ENCODE results near the gene TMEM156.

The TMEM156 gene

GRCh38 chr4:38920677-38921076 is 111.5 kb downstream of the TMEM156 start:
- no peak overlapping the region for H3K27ac ChIP-seq (ENCODE audit: low read depth, low read length)
- no peaks in the 10 kb centered on the region for H3K27me3 ChIP-seq (ENCODE audit: insufficient read depth, low read length)
- no peak overlapping the region for H2AFZ ChIP-seq (ENCODE audit: insufficient read depth, low read length, poor library complexity)
- DNase-seq: no peak
- no peak overlapping the region for H3K4ac ChIP-seq (ENCODE audit: low read depth, low read length)
- H2BK5ac ChIP-seq (ENCODE audit: low read depth, low read length, poor library complexity): no peak overlapping the region
- H2BK120ac ChIP-seq (ENCODE audit: insufficient read depth, low read length, poor library complexity): no peak overlapping the region
- H3K9ac ChIP-seq (ENCODE audit: low read length): no peak overlapping the region
- H3K14ac ChIP-seq (ENCODE audit: low read length): no peak overlapping the region
- peaks cover 24 to 47% of the 10 kb centered on the region in 2 experiments for H3K36me3 ChIP-seq (ENCODE audit: control insufficient read depth in 1 of 2, insufficient read depth in 2 of 2, low read length in 2 of 2)
- H3K4me1 ChIP-seq (ENCODE audit: control insufficient read depth in 1 of 2, insufficient read depth in 2 of 2, low read length in 2 of 2): no peaks in the 10 kb centered on the region
- WGBS (ENCODE audit: extremely low coverage, insufficient coverage, insufficient read length): no CpG with 5 or more reads among the region's 6 CpGs
- H4K12ac ChIP-seq (ENCODE audit: low read depth, low read length): no peak overlapping the region
- no peak overlapping the region for H4K8ac ChIP-seq (ENCODE audit: low read depth, low read length)
- no peaks in the 10 kb centered on the region for H3K79me2 ChIP-seq (ENCODE audit: control insufficient read depth, insufficient read depth, low read length, poor library complexity)
- H2AK5ac ChIP-seq (ENCODE audit: low read length): no peak overlapping the region
- H3K9me3 ChIP-seq (ENCODE audit: insufficient read depth, low read depth, low read length): peaks cover 2% of the 10 kb centered on the region
- no peak overlapping the region for H2BK12ac ChIP-seq (ENCODE audit: low read length)
- no peak overlapping the region for H4K91ac ChIP-seq (ENCODE audit: low read depth, low read length)
- H3K79me1 ChIP-seq (ENCODE audit: low read length): no peaks in the 10 kb centered on the region
- H3K4me3 ChIP-seq (ENCODE audit: low read depth, low read length): no peak overlapping the region
- no peak overlapping the region for H3K4me2 ChIP-seq (ENCODE audit: low read length)
- no peak overlapping the region for H3K18ac ChIP-seq (ENCODE audit: low read length)
- no peak overlapping the region for H3K23ac ChIP-seq (ENCODE audit: low read length)

GRCh38 chr4:38920186-38920585 is 112.0 kb downstream of the TMEM156 start:
- Histone ChIP-seq H2BK120ac (ENCODE audit: insufficient read depth, low read length, poor library complexity) (no peak overlapping the region), H4K8ac (ENCODE audit: low read depth, low read length) (no peak overlapping the region), H2AFZ (ENCODE audit: insufficient read depth, low read length, poor library complexity) (no peak overlapping the region), H3K14ac (ENCODE audit: low read length) (no peak overlapping the region), H3K79me1 (ENCODE audit: low read length) (no peaks in the 10 kb centered on the region), H3K9me3 (ENCODE audit: insufficient read depth, low read depth, low read length) (peaks cover 2% of the 10 kb centered on the region), H4K12ac (ENCODE audit: low read depth, low read length) (no peak overlapping the region), H3K4ac (ENCODE audit: low read depth, low read length) (no peak overlapping the region), H2BK5ac (ENCODE audit: low read depth, low read length, poor library complexity) (no peak overlapping the region), H3K79me2 (ENCODE audit: control insufficient read depth, insufficient read depth, low read length, poor library complexity) (no peaks in the 10 kb centered on the region), H3K4me1 (ENCODE audit: control insufficient read depth in 1 of 2, insufficient read depth in 2 of 2, low read length in 2 of 2) (no peaks in the 10 kb centered on the region), H3K4me2 (ENCODE audit: low read length) (no peak overlapping the region), H3K23ac (ENCODE audit: low read length) (no peak overlapping the region), H2AK5ac (ENCODE audit: low read length) (no peak overlapping the region), H3K27ac (ENCODE audit: low read depth, low read length) (no peak overlapping the region), H4K91ac (ENCODE audit: low read depth, low read length) (no peak overlapping the region), H3K4me3 (ENCODE audit: low read depth, low read length) (no peak overlapping the region), H3K18ac (ENCODE audit: low read length) (no peak overlapping the region), H3K9ac (ENCODE audit: low read length) (no peak overlapping the region), H3K36me3 (ENCODE audit: control insufficient read depth in 1 of 2, insufficient read depth in 2 of 2, low read length in 2 of 2) (peaks cover 26 to 51% of the 10 kb centered on the region in 2 experiments), H3K27me3 (ENCODE audit: insufficient read depth, low read length) (no peaks in the 10 kb centered on the region), H2BK12ac (ENCODE audit: low read length) (no peak overlapping the region)
- no CpG with 5 or more reads among the region's 2 CpGs for WGBS (ENCODE audit: extremely low coverage, insufficient coverage, insufficient read length)
- DNase-seq: no peak

- Histone ChIP-seq H2AFZ (ENCODE audit: insufficient read depth, low read length, poor library complexity) (no peak overlapping the region), H3K14ac (ENCODE audit: low read length) (no peak overlapping the region), H3K27me3 (ENCODE audit: insufficient read depth, low read length) (no peaks in the 10 kb centered on the region), H4K8ac (ENCODE audit: low read depth, low read length) (no peak overlapping the region), H3K18ac (ENCODE audit: low read length) (no peak overlapping the region), H2BK12ac (ENCODE audit: low read length) (no peak overlapping the region), H4K91ac (ENCODE audit: low read depth, low read length) (no peak overlapping the region), H2AK5ac (ENCODE audit: low read length) (no peak overlapping the region), H3K9ac (ENCODE audit: low read length) (no peak overlapping the region), H3K4me1 (ENCODE audit: control insufficient read depth in 1 of 2, insufficient read depth in 2 of 2, low read length in 2 of 2) (no peaks in the 10 kb centered on the region), H3K79me1 (ENCODE audit: low read length) (no peaks in the 10 kb centered on the region), H3K23ac (ENCODE audit: low read length) (peak overlapping the region; percentile 27), H3K4me2 (ENCODE audit: low read length) (no peak overlapping the region), H2BK5ac (ENCODE audit: low read depth, low read length, poor library complexity) (no peak overlapping the region), H3K4me3 (ENCODE audit: low read depth, low read length) (peak overlapping the region; percentile 42), H3K79me2 (ENCODE audit: control insufficient read depth, insufficient read depth, low read length, poor library complexity) (no peaks in the 10 kb centered on the region), H2BK120ac (ENCODE audit: insufficient read depth, low read length, poor library complexity) (no peak overlapping the region), H3K27ac (ENCODE audit: low read depth, low read length) (no peak overlapping the region), H4K12ac (ENCODE audit: low read depth, low read length) (no peak overlapping the region), H3K36me3 (ENCODE audit: control insufficient read depth in 1 of 2, insufficient read depth in 2 of 2, low read length in 2 of 2) (peaks cover 30 to 57% of the 10 kb centered on the region in 2 experiments), H3K9me3 (ENCODE audit: insufficient read depth, low read depth, low read length) (peaks cover 2% of the 10 kb centered on the region), H3K4ac (ENCODE audit: low read depth, low read length) (no peak overlapping the region)
- DNase-seq: no peak
- whole genome bisulfite sequencing (ENCODE audit: extremely low coverage, insufficient coverage, insufficient read length): no CpG with 5 or more reads among the region's 3 CpGs
Measured at GRCh38 chr4:38919494-38919893, 112.7 kb downstream of the TMEM156 start.

GRCh38 chr4:38917481-38918025 is 114.7 kb downstream of the TMEM156 start:
- Histone ChIP-seq H4K8ac (ENCODE audit: low read depth, low read length) (no peak overlapping the region), H3K4me1 (ENCODE audit: control insufficient read depth in 1 of 2, insufficient read depth in 2 of 2, low read length in 2 of 2) (no peaks in the 10 kb centered on the region), H3K4me2 (ENCODE audit: low read length) (no peak overlapping the region), H2AFZ (ENCODE audit: insufficient read depth, low read length, poor library complexity) (no peak overlapping the region), H3K9ac (ENCODE audit: low read length) (no peak overlapping the region), H2BK120ac (ENCODE audit: insufficient read depth, low read length, poor library complexity) (no peak overlapping the region), H3K27me3 (ENCODE audit: insufficient read depth, low read length) (no peaks in the 10 kb centered on the region), H2AK5ac (ENCODE audit: low read length) (no peak overlapping the region), H3K9me3 (ENCODE audit: insufficient read depth, low read depth, low read length) (peaks cover 2% of the 10 kb centered on the region), H3K4ac (ENCODE audit: low read depth, low read length) (no peak overlapping the region), H3K79me2 (ENCODE audit: control insufficient read depth, insufficient read depth, low read length, poor library complexity) (no peaks in the 10 kb centered on the region), H4K91ac (ENCODE audit: low read depth, low read length) (no peak overlapping the region), H3K14ac (ENCODE audit: low read length) (no peak overlapping the region), H3K4me3 (ENCODE audit: low read depth, low read length) (no peak overlapping the region), H3K23ac (ENCODE audit: low read length) (no peak overlapping the region), H2BK12ac (ENCODE audit: low read length) (no peak overlapping the region), H3K18ac (ENCODE audit: low read length) (no peak overlapping the region), H3K36me3 (ENCODE audit: control insufficient read depth in 1 of 2, insufficient read depth in 2 of 2, low read length in 2 of 2) (peaks cover 38 to 59% of the 10 kb centered on the region in 2 experiments), H2BK5ac (ENCODE audit: low read depth, low read length, poor library complexity) (no peak overlapping the region), H4K12ac (ENCODE audit: low read depth, low read length) (no peak overlapping the region), H3K27ac (ENCODE audit: low read depth, low read length) (no peak overlapping the region), H3K79me1 (ENCODE audit: low read length) (no peaks in the 10 kb centered on the region)
- WGBS (ENCODE audit: extremely low coverage, insufficient coverage, insufficient read length): no CpG with 5 or more reads among the region's 8 CpGs
- no peak for DNase-seq

All from trophoblast cell (in vitro differentiated cells and primary cell).